IMR-90 (cell line): ENCODE data around the gene HNRNPUL1. TPM values are rescaled to one million over a fixed set of nuclear protein-coding genes. Genes with fewer than 3 reads are reported as not detected.

Experiments
- ATAC-seq: fragments of 200-7000 bp; cut with Tn5 transposase; 2 replicates; pipeline ENCODE4 v1.9.1; 2020; ENCODE audit warnings: low read depth, mild to moderate bottlenecking, moderate library complexity
- BruUV-seq: library from RNA; stranded (reverse); fragments of 400-500 nt; replicated peaks from 2 replicates; lab custom pipeline; 2021; lab: Mats Ljungman, UMichigan
- CTCF ChIA-PET: fragments of 300-600 bp; formaldehyde crosslinking; extraction: SDS; loops from one replicate; lab custom pipeline; 2021; ENCODE audit warnings: antibody characterized with exemption; lab: Yijun Ruan, JAX
- POLR2A ChIA-PET: fragments of 300-600 bp; sonication (Branson Sonifier 250); formaldehyde crosslinking; loops from one replicate; lab custom pipeline; 2022; ENCODE audit warnings: antibody characterized with exemption; ENCODE audit not compliant: unreplicated experiment; lab: Charles Lee
- DNase-seq: peaks from one replicate; pipeline ENCODE4 v3.0.0; 2013
- H2AFZ ChIP-seq: replicated peaks from 2 replicates; pipeline ENCODE3; 2013; ENCODE audit warnings: low read length, mild to moderate bottlenecking; ENCODE audit not compliant: poor library complexity
- H2AK5ac ChIP-seq: 2 replicates; pipeline ENCODE4 v1.6.1; 2013; ENCODE audit warnings: low read depth, low read length, inconsistent platforms
- H2AK9ac ChIP-seq: replicated peaks from 2 replicates; pipeline ENCODE3; 2013; ENCODE audit warnings: mild to moderate bottlenecking, low read depth, low read length, moderate library complexity; ENCODE audit not compliant: poor library complexity
- H2BK120ac ChIP-seq: 2 replicates; pipeline ENCODE4 v1.6.1; 2013; ENCODE audit warnings: low read depth, low read length, inconsistent platforms
- H2BK15ac ChIP-seq: 3 replicates; pipeline ENCODE4 v1.6.1; 2013; ENCODE audit warnings: low read depth, low read length, inconsistent platforms
- H2BK20ac ChIP-seq: 2 replicates; pipeline ENCODE4 v1.6.1; 2013; ENCODE audit warnings: low read depth, mild to moderate bottlenecking, inconsistent platforms, low read length, moderate library complexity
- H2BK5ac ChIP-seq: 2 replicates; pipeline ENCODE4 v1.6.1; 2013; ENCODE audit warnings: mild to moderate bottlenecking, low read depth, low read length, inconsistent platforms; ENCODE audit not compliant: poor library complexity, severe bottlenecking
- H3K14ac ChIP-seq: replicated peaks from 2 replicates; pipeline ENCODE4 v1.6.1; 2013; ENCODE audit warnings: low read depth, low read length, inconsistent platforms
- H3K18ac ChIP-seq: 2 replicates; pipeline ENCODE4 v1.6.1; 2013; ENCODE audit warnings: low read depth, low read length, control low read depth
- H3K23ac ChIP-seq: 2 replicates; pipeline ENCODE4 v1.6.1; 2013; ENCODE audit warnings: low read depth, low read length, inconsistent platforms
- H3K27ac ChIP-seq: 2 replicates; pipeline ENCODE4 v1.5.1; 2013; ENCODE audit warnings: mild to moderate bottlenecking, control low read depth, low read length; ENCODE audit not compliant: insufficient read depth
- H3K27me3 ChIP-seq: 2 replicates; pipeline ENCODE4 v1.6.1; 2013; ENCODE audit warnings: low read length; ENCODE audit not compliant: control insufficient read depth, insufficient read depth
- H3K36me3 ChIP-seq: 2 replicates; pipeline ENCODE4 v1.6.1; 2013; ENCODE audit warnings: low read length, mixed read lengths; ENCODE audit not compliant: control insufficient read depth, insufficient read depth
- H3K4ac ChIP-seq: 2 replicates; pipeline ENCODE4 v1.6.1; 2013; ENCODE audit warnings: low read depth, low read length, inconsistent platforms
- H3K4me1 ChIP-seq: 2 replicates; pipeline ENCODE4 v1.6.1; 2013; ENCODE audit warnings: low read length, mixed read lengths; ENCODE audit not compliant: control insufficient read depth, insufficient read depth
- H3K4me2 ChIP-seq: 2 replicates; pipeline ENCODE4 v1.6.1; 2013; ENCODE audit warnings: low read depth, mild to moderate bottlenecking, control low read depth, low read length, moderate library complexity
- H3K4me3 ChIP-seq: 2 replicates; pipeline ENCODE4 v1.5.1; 2013; ENCODE audit warnings: low read depth, mild to moderate bottlenecking, control low read depth, low read length, moderate library complexity; ENCODE audit not compliant: insufficient read depth
- H3K56ac ChIP-seq: 2 replicates; pipeline ENCODE4 v1.6.1; 2013; ENCODE audit warnings: low read length, inconsistent platforms; ENCODE audit not compliant: insufficient read depth; ENCODE audit errors: extremely low read depth
- H3K79me1 ChIP-seq, 2 experiments: 2 replicates each; pipeline ENCODE4 v1.6.1; 2013; ENCODE audit warnings: low read length in 2 of 2, inconsistent platforms in 1 of 2, low read depth in 1 of 2
- H3K9ac ChIP-seq: 2 replicates; pipeline ENCODE4 v1.6.1; 2013; ENCODE audit warnings: low read depth, low read length, control low read depth
- H3K9me1 ChIP-seq: 2 replicates; pipeline ENCODE4 v1.6.1; 2013; ENCODE audit warnings: low read length, inconsistent platforms; ENCODE audit not compliant: insufficient read depth
- H3K9me3 ChIP-seq: 2 replicates; pipeline ENCODE4 v1.6.1; 2013; ENCODE audit warnings: low read length; ENCODE audit not compliant: control insufficient read depth, insufficient read depth
- H4K20me1 ChIP-seq: 2 replicates; pipeline ENCODE4 v1.6.1; 2013; ENCODE audit warnings: low read length, inconsistent platforms; ENCODE audit not compliant: insufficient read depth
- H4K5ac ChIP-seq: 2 replicates; pipeline ENCODE4 v1.6.1; 2013; ENCODE audit warnings: mild to moderate bottlenecking, low read depth, low read length, control low read depth
- H4K8ac ChIP-seq, 2 experiments: 2 replicates each; pipeline ENCODE4 v1.6.1; 2013; ENCODE audit warnings: low read depth in 2 of 2, low read length in 2 of 2, control low read depth in 1 of 2, inconsistent platforms in 1 of 2
- H4K91ac ChIP-seq: 2 replicates; pipeline ENCODE4 v1.6.1; 2013; ENCODE audit warnings: low read depth, low read length, inconsistent platforms; ENCODE audit not compliant: insufficient read depth
- BHLHE40 ChIP-seq: fragments of 150-350 bp; IDR thresholded peaks from 2 replicates; pipeline ENCODE4 v1.6.1; 2016; ENCODE audit warnings: mild to moderate bottlenecking, low read depth, low read length
- CEBPB ChIP-seq: IDR thresholded peaks from 2 replicates; pipeline ENCODE4 v1.6.1; 2012; ENCODE audit warnings: low read depth, low read length, improper control_type of control experiment
- CHD1 ChIP-seq: IDR thresholded peaks from 2 replicates; pipeline ENCODE4 v1.6.1; 2012; ENCODE audit warnings: low read depth, low read length, improper control_type of control experiment
- CTCF ChIP-seq: conservative IDR thresholded peaks from 2 replicates; pipeline ENCODE4 v1.5.1; 2012; ENCODE audit warnings: mild to moderate bottlenecking, low read depth, low read length, improper control_type of control experiment
- FOS ChIP-seq: fragments of 150-350 bp; IDR thresholded peaks from 2 replicates; pipeline ENCODE4 v1.6.1; 2016; ENCODE audit warnings: low read depth, low read length
- MAFK ChIP-seq: IDR thresholded peaks from 2 replicates; pipeline ENCODE4 v1.6.1; 2012; ENCODE audit warnings: low read depth, low read length, improper control_type of control experiment
- MAZ ChIP-seq: IDR thresholded peaks from 2 replicates; pipeline ENCODE4 v1.6.1; 2012; ENCODE audit warnings: low read depth, mild to moderate bottlenecking, low read length, improper control_type of control experiment, moderate library complexity, borderline replicate concordance
- MXI1 ChIP-seq: IDR thresholded peaks from 2 replicates; pipeline ENCODE4 v1.6.1; 2012; ENCODE audit warnings: low read depth, mild to moderate bottlenecking, low read length, moderate library complexity, borderline replicate concordance
- NFE2L2 ChIP-seq: fragments of 150-350 bp; IDR thresholded peaks from 2 replicates; pipeline ENCODE4 v1.6.1; 2016; ENCODE audit warnings: low read depth, mild to moderate bottlenecking, low read length
- POLR2A ChIP-seq: IDR thresholded peaks from 2 replicates; pipeline ENCODE4 v1.6.1; 2012; ENCODE audit warnings: mild to moderate bottlenecking, low read depth, low read length
- RAD21 ChIP-seq: IDR thresholded peaks from 2 replicates; pipeline ENCODE4 v1.6.1; 2012; ENCODE audit warnings: low read length, improper control_type of control experiment
- RCOR1 ChIP-seq: IDR thresholded peaks from 2 replicates; pipeline ENCODE4 v1.6.1; 2012; ENCODE audit warnings: mild to moderate bottlenecking, low read length, improper control_type of control experiment; ENCODE audit not compliant: insufficient replicate concordance
- RFX5 ChIP-seq: IDR thresholded peaks from 2 replicates; pipeline ENCODE4 v1.8.0; 2012; ENCODE audit warnings: low read depth, mild to moderate bottlenecking, low read length, moderate library complexity
- SMC3 ChIP-seq: fragments of 150-350 bp; IDR thresholded peaks from 2 replicates; pipeline ENCODE4 v1.6.1; 2016; ENCODE audit warnings: low read depth, mild to moderate bottlenecking, antibody characterized with exemption, low read length, moderate library complexity
- USF2 ChIP-seq: fragments of 150-350 bp; IDR thresholded peaks from 2 replicates; pipeline ENCODE4 v1.6.1; 2017; ENCODE audit warnings: mild to moderate bottlenecking, antibody characterized with exemption, low read length, low read depth
- WGBS, 2 experiments: methylation state at CpG; one replicate each; pipeline versions ENCODE4 v1.1.5 to v1.1.7; 2013; ENCODE audit warnings: missing lambda C conversion rate in 2 of 2; ENCODE audit not compliant: insufficient read length in 1 of 2; ENCODE audit errors: extremely low coverage in 2 of 2; 5-methylcytosine and 5-hydroxymethylcytosine counted together
- dilution Hi-C: fragments of 300-500 bp; cut with HindIII; formaldehyde crosslinking; loops from one replicate; pipeline ENCODE4 v1.14.3; 2018; ENCODE audit warnings: low sequenced_read_pairs; ENCODE audit not compliant: unreplicated experiment
- in situ Hi-C: fragments of 300-500 bp; cut with MboI; formaldehyde crosslinking; loops from 3 replicates; pipeline ENCODE4 v1.14.3; 2019; ENCODE audit warnings: low sequenced_read_pairs, inconsistent platforms, mixed read lengths
- intact Hi-C: fragments of 100-400 bp; cut with micrococcal nuclease; formaldehyde crosslinking; loops from 2 replicates; pipeline ENCODE4 v1.10.0; 2022
- polyA plus RNA-seq, 3 experiments: library from polyadenylated mRNA; depleted of rRNA; stranded (reverse); fragments of >200 nt; gene quantifications; 2 replicates each; pipeline ENCODE4 v1.2.3, GENCODE V29; 2012; ENCODE audit warnings: low replicate concordance in 1 of 3
- total RNA-seq: library from RNA; depleted of rRNA; stranded (reverse); fragments of >200 nt; gene quantifications from 2 replicates; pipeline ENCODE4 v1.2.3, GENCODE V29; 2012

Gene HNRNPUL1
- total and polyA plus RNA-seq, 2 of the 4 experiments (the other 2 are of a cell fraction): 50.7 to 67.3 TPM

GRCh38 chr19:41353466-41354342 is 89.5 kb downstream of the HNRNPUL1 start, which contains the start of gene TGFB1:
TSS of gene TGFB1 (minus strand) at chr19:41353922. CDS start at chr19:41353044, 878 bp downstream.
- intact Hi-C loops: loop anchor here (1.0 to 5.0 kb wide), 3 partner anchors 44 to 149 kb away; partner anchors contain the start of genes BCKDHA, EXOSC5 and HNRNPUL1
- Histone ChIP-seq H3K23ac (peak within 1 kb of the TSS; percentile 94; the same call in 1 of the 2 replicates), H2AK9ac (peak within 1 kb of the TSS; percentile 98), H2BK15ac (peak within 1 kb of the TSS; percentile 60; the same call in 1 of the 3 replicates), H3K56ac (peak within 1 kb of the TSS; percentile 72), H4K5ac (peak within 1 kb of the TSS; percentile 47; the same call in 1 of the 2 replicates), H3K14ac (peak within 1 kb of the TSS; percentile 87), H3K9me1 (no peaks in the 10 kb centered on the region), H2BK20ac (no peak within 1 kb of the TSS; the same call in 1 of the 2 replicates), H3K4me3 (peak within 1 kb of the TSS; percentile 76), H4K91ac (peak within 1 kb of the TSS; percentile 71), H2BK5ac (peak within 1 kb of the TSS; percentile 48), H3K9me3 (no peaks in the 10 kb centered on the region), H2BK120ac (peak within 1 kb of the TSS; percentile 71), H2AK5ac (peak within 1 kb of the TSS; percentile 86), H2AFZ (peak within 1 kb of the TSS; percentile 91), H3K79me1 (peaks cover 14 to 47% of the 10 kb centered on the region in 2 experiments; a peak in 3 of 4 replicates), H3K27me3 (no peaks in the 10 kb centered on the region), H3K36me3 (no peaks in the 10 kb centered on the region), H3K4me2 (peak within 1 kb of the TSS; percentile 98), H3K27ac (peak within 1 kb of the TSS; percentile 73), H4K20me1 (peaks cover 44% of the 10 kb centered on the region), H3K4me1 (no peaks in the 10 kb centered on the region), H4K8ac (peak within 1 kb of the TSS; percentile 49 to 87; a peak in 2 of 4 replicates), H3K18ac (peak within 1 kb of the TSS; percentile 58), H3K4ac (peak within 1 kb of the TSS; percentile 95), H3K9ac (peak within 1 kb of the TSS; percentile 90)
- DNase-seq (peak; percentile 87), ATAC-seq (peak; percentile 78)
- WGBS, 2 experiments: 1% methylated on average over 23 of the region's 78 CpGs; no CpG with 5 or more reads in 1 of the 2 experiments
- dilution Hi-C loops: no loop called here
- in situ Hi-C loops: no loop called here
- BruUV-seq: TSS peak; percentile 97
- CTCF ChIA-PET: interaction anchor here (1.0 kb wide), 1 partner anchor 11 kb away, joined by 3 read pairs; no protein-coding TSS in a partner anchor
- POLR2A ChIA-PET: interaction anchor here (1.3 kb wide), 1 partner anchor 10 kb away, joined by 5 read pairs; the partner anchor contains the start of gene B9D2
- TF ChIP-seq RAD21 (peak; percentile 52), RCOR1 (peak; percentile 54), MAZ (peak; percentile 82), MAFK (no peak), FOS (no peak), CHD1 (peak; percentile 53; the same call in 1 of the 2 replicates), CTCF (peak; percentile 89), BHLHE40 (no peak), SMC3 (peak; percentile 58), MXI1 (no peak), POLR2A (peak; percentile 85), NFE2L2 (no peak), CEBPB (no peak), USF2 (no peak), RFX5 (no peak)
